ENCODE measurements around the gene DUSP10.

GRCh38 chr1:221718381-221719277, 23.3 kb downstream of the DUSP10 start:
- TF ChIP-seq CTCF (IDR thresholded peaks at IDR 0.05) (no peak), POLR2AphosphoS5 (IDR thresholded peaks at IDR 0.05) (no peak), POLR2A (IDR thresholded peaks at IDR 0.05) (no peak)

All from prostate gland (tissue), 2 donors.